Endothelial cell of umbilical vein (primary cell): Measurements from ENCODE around the gene CD2AP. TPM values are rescaled to one million over a fixed set of nuclear protein-coding genes. Genes with fewer than 3 reads are reported as not detected.

Source experiments
- BruUV-seq: library from RNA; stranded (reverse); fragments of 400-500 nt; replicated peaks from 2 replicates; lab custom pipeline; 2021; lab: Mats Ljungman, UMichigan
- CTCF ChIA-PET: fragments of 300-600, 350-600 bp; sonication (Branson Sonifier 250); formaldehyde crosslinking; loops from one replicate; lab custom pipeline; 2021; ENCODE audit warnings: antibody characterized with exemption, inconsistent platforms; lab: Charles Lee
- POLR2A ChIA-PET: fragments of 300-600, 350-600 bp; sonication (Branson Sonifier 250); formaldehyde crosslinking; loops from one replicate; lab custom pipeline; 2021; ENCODE audit warnings: antibody characterized with exemption, inconsistent platforms; lab: Charles Lee
- DNase-seq: peaks from one replicate; pipeline ENCODE4 v3.0.0-alpha.2; 2011; ENCODE audit warnings: low read depth, low spot score
- FAIRE-seq: peaks from 2 replicates; lab custom pipeline; 2011; peaks lifted over from hg19 to GRCh38; lab: Jason Lieb, UNC
- H2AFZ ChIP-seq: 2 replicates; pipeline ENCODE4 v1.6.0; 2012; ENCODE audit warnings: low read depth, low read length, control low read depth, inconsistent platforms
- H3K27ac ChIP-seq: 2 replicates; pipeline ENCODE4 v1.5.1; 2011; ENCODE audit warnings: low read depth, mild to moderate bottlenecking, control low read depth, low read length, moderate library complexity; ENCODE audit not compliant: insufficient read depth
- H3K27me3 ChIP-seq, 2 experiments: 2 replicates each; pipeline versions ENCODE4 v1.6.0 to v1.6.1; 2011; ENCODE audit warnings: low read length in 2 of 2, mixed read lengths in 1 of 2; ENCODE audit not compliant: control insufficient read depth in 2 of 2, insufficient read depth in 2 of 2
- H3K36me3 ChIP-seq, 2 experiments: 2 replicates in 1 of 2; 3 replicates in 1 of 2; pipeline ENCODE4 v1.5.1; 2011; ENCODE audit warnings: low read length in 2 of 2, mild to moderate bottlenecking in 1 of 2, moderate library complexity in 1 of 2; ENCODE audit not compliant: control insufficient read depth in 2 of 2, insufficient read depth in 2 of 2; ENCODE audit errors: extremely low read depth in 1 of 2
- H3K4me1 ChIP-seq: 3 replicates; pipeline ENCODE4 v1.5.1; 2011; ENCODE audit warnings: mild to moderate bottlenecking, low read length; ENCODE audit not compliant: control insufficient read depth, insufficient read depth; ENCODE audit errors: extremely low read depth
- H3K4me2 ChIP-seq: 2 replicates; pipeline ENCODE4 v1.6.1; 2011; ENCODE audit warnings: low read length, control low read depth, mixed read lengths; ENCODE audit not compliant: insufficient read depth
- H3K4me3 ChIP-seq, 3 experiments: fragments of 200-600 bp in 1 of 3; sonication (generic), shearing (Covaris generic) in 1 of 3; replicated peaks in 1 of 3; 2 replicates each; pipeline ENCODE4 v1.5.1; 2011 to 2016; ENCODE audit warnings: control low read depth in 3 of 3, low read length in 3 of 3, mild to moderate bottlenecking in 2 of 3, inconsistent platforms in 1 of 3, low read depth in 1 of 3, moderate library complexity in 1 of 3; ENCODE audit not compliant: insufficient read depth in 1 of 3
- H3K79me2 ChIP-seq: 2 replicates; pipeline ENCODE4 v1.6.0; 2012; ENCODE audit warnings: low read length, inconsistent platforms; ENCODE audit not compliant: control insufficient read depth, insufficient read depth
- H3K9ac ChIP-seq: replicated peaks from 2 replicates; pipeline ENCODE3; 2011; ENCODE audit warnings: low read length, control low read depth; ENCODE audit not compliant: insufficient read depth; ENCODE audit errors: extremely low read depth
- H3K9me1 ChIP-seq: replicated peaks from 3 replicates; pipeline ENCODE4 v1.6.0; 2011; ENCODE audit warnings: mild to moderate bottlenecking, low read length; ENCODE audit not compliant: control insufficient read depth, insufficient read depth; ENCODE audit errors: extremely low read depth
- H3K9me3 ChIP-seq: replicated peaks from 2 replicates; pipeline ENCODE4 v1.5.1; 2012; ENCODE audit warnings: low read length, inconsistent platforms; ENCODE audit not compliant: control insufficient read depth, insufficient read depth
- H4K20me1 ChIP-seq: replicated peaks from 2 replicates; pipeline ENCODE3; 2011; ENCODE audit warnings: mild to moderate bottlenecking, low read length; ENCODE audit not compliant: control insufficient read depth, insufficient read depth; ENCODE audit errors: extremely low read depth
- EZH2 ChIP-seq: IDR thresholded peaks from 2 replicates; pipeline ENCODE4 v1.6.1; 2012; ENCODE audit warnings: borderline replicate concordance, low read depth, mild to moderate bottlenecking, moderate library complexity, low read length, inconsistent platforms; ENCODE audit not compliant: severe bottlenecking
- FOS ChIP-seq: IDR thresholded peaks from 2 replicates; pipeline ENCODE4 v1.6.1; 2011; ENCODE audit warnings: mild to moderate bottlenecking, low read length, moderate library complexity, borderline replicate concordance; ENCODE audit not compliant: insufficient read depth
- GATA2 ChIP-seq: IDR thresholded peaks from 2 replicates; pipeline ENCODE4 v1.7.0; 2011; ENCODE audit warnings: low read depth, mild to moderate bottlenecking, moderate library complexity, mixed read lengths, low read length; ENCODE audit not compliant: insufficient read length, insufficient read depth
- JUN ChIP-seq: IDR thresholded peaks from 2 replicates; pipeline ENCODE4 v1.6.1; 2011; ENCODE audit warnings: borderline replicate concordance, low read depth; ENCODE audit not compliant: insufficient read length, insufficient read depth
- MYC ChIP-seq: IDR thresholded peaks from one replicate; pipeline ENCODE4 v1.6.1; 2011; ENCODE audit warnings: mild to moderate bottlenecking, low read depth, low read length
- POLR2A ChIP-seq: IDR thresholded peaks from 2 replicates; pipeline ENCODE4 v1.6.1; 2012; ENCODE audit warnings: low read depth, mild to moderate bottlenecking, control low read depth, low read length
- POLR2AphosphoS5 ChIP-seq: IDR thresholded peaks from 2 replicates; pipeline ENCODE4 v1.6.1; 2012; ENCODE audit warnings: low read depth, mild to moderate bottlenecking, control low read depth, low read length, moderate library complexity; ENCODE audit not compliant: insufficient read depth
- dilution Hi-C: fragments of 300-500 bp; cut with MboI; formaldehyde crosslinking; loops from one replicate; pipeline ENCODE4 v1.15.0; 2019; ENCODE audit warnings: low sequenced_read_pairs; ENCODE audit not compliant: extremely low pct_ligation_motif_present
- intact Hi-C: fragments of 100-400 bp; cut with micrococcal nuclease; formaldehyde crosslinking; loops from one replicate; pipeline ENCODE4 v1.10.0; 2022
- polyA plus RNA-seq, 4 experiments: library from polyadenylated mRNA; depleted of rRNA in 3 of 4; stranded (reverse) in 3 of 4; unstranded in 1 of 4; fragments of >200 nt; gene quantifications; 2 replicates each; pipeline versions ENCODE4 v1.2.1 to v1.2.3, GENCODE V29; 2011 to 2012; ENCODE audit warnings: missing spikeins in 1 of 4
- total RNA-seq: library from RNA; stranded (reverse); gene quantifications from 2 replicates; pipeline ENCODE4 v1.2.3, GENCODE V29; 2021
- TF ChIP-seq, protein P1 (sequence below), 2 donors: IDR thresholded peaks; 1 replicate in 1 of 2; 2 replicates in 1 of 2; pipeline ENCODE4 v1.5.1; 2011; ENCODE audit warnings: low read length in 2 of 2, mild to moderate bottlenecking in 2 of 2, moderate library complexity in 2 of 2, control low read depth in 1 of 2, inconsistent platforms in 1 of 2, low read depth in 1 of 2; ENCODE audit not compliant: insufficient read depth in 1 of 2; ENCODE audit errors: extremely low read depth in 1 of 2
- TF ChIP-seq, protein P2 (sequence below): IDR thresholded peaks from 2 replicates; pipeline ENCODE4 v1.6.1; 2011; ENCODE audit not compliant: insufficient read depth, insufficient read length

Gene CD2AP
- total and polyA plus RNA-seq, 2 donors (not counting 3 experiments of a cell fraction or from before 2014, with no cell fraction given), result 4.2 to 39.8 TPM

DNA sequence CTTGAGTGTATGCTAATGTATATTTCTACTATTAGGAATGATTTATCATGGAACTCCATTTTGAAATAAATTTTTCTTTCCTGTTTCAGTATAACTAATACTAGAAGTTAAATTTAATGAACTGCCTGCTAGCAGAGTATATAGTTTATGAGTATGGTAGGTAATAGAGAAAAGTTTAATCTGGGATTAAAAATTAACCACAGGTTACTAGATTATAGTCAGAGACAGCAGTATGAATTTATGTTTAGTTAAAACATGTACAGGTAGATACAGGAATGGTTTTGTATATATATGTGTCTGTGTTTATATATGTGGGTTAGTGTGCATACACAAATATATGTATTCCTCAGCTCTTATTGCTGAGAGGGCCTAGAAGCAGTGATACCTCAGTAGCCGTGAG is 32.3 kb downstream of the CD2AP start:
- intact Hi-C loops, result no loop called here
- FAIRE-seq (no peak), DNase-seq (no peak)
- no peak overlapping the region for H3K9ac ChIP-seq
- peaks cover 41% of the 10 kb centered on the region for H3K79me2 ChIP-seq
- ChIA-PET CTCF (no interaction called here), POLR2A (no interaction called here)
- no peaks in the 10 kb centered on the region for H3K9me3 ChIP-seq
- H3K4me2 ChIP-seq, result no peak overlapping the region
- H3K27ac ChIP-seq, result no peak overlapping the region
- dilution Hi-C loops, result no loop called here
- no peaks in the 10 kb centered on the region for H3K36me3 ChIP-seq
- peaks cover 4% of the 10 kb centered on the region for H4K20me1 ChIP-seq
- no peak overlapping the region for H2AFZ ChIP-seq
- TF ChIP-seq EZH2, result no peak
- TF ChIP-seq FOS, result no peak
- no peak for TF ChIP-seq GATA2
- no peak for TF ChIP-seq POLR2A
- no peak for TF ChIP-seq JUN
- no peak for TF ChIP-seq MYC
- TF ChIP-seq, protein P1, sequence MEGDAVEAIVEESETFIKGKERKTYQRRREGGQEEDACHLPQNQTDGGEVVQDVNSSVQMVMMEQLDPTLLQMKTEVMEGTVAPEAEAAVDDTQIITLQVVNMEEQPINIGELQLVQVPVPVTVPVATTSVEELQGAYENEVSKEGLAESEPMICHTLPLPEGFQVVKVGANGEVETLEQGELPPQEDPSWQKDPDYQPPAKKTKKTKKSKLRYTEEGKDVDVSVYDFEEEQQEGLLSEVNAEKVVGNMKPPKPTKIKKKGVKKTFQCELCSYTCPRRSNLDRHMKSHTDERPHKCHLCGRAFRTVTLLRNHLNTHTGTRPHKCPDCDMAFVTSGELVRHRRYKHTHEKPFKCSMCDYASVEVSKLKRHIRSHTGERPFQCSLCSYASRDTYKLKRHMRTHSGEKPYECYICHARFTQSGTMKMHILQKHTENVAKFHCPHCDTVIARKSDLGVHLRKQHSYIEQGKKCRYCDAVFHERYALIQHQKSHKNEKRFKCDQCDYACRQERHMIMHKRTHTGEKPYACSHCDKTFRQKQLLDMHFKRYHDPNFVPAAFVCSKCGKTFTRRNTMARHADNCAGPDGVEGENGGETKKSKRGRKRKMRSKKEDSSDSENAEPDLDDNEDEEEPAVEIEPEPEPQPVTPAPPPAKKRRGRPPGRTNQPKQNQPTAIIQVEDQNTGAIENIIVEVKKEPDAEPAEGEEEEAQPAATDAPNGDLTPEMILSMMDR (IDR thresholded peaks at IDR 0.05; ENCODE audit: extremely low read depth in 1 of 2, insufficient read depth in 1 of 2, low read depth in 1 of 2, low read length in 2 of 2), result no peak
- TF ChIP-seq, protein P2, sequence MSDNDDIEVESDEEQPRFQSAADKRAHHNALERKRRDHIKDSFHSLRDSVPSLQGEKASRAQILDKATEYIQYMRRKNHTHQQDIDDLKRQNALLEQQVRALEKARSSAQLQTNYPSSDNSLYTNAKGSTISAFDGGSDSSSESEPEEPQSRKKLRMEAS, result no peak
- no peak for TF ChIP-seq POLR2AphosphoS5
- no peaks in the 10 kb centered on the region for H3K27me3 ChIP-seq
- no peak overlapping the region for H3K4me3 ChIP-seq
- no peaks in the 10 kb centered on the region for H3K9me1 ChIP-seq
- no peaks in the 10 kb centered on the region for H3K4me1 ChIP-seq
- no TSS peak for BruUV-seq
